ENCODE measurements around the gene LSG1.

LSG1 gene

GRCh38 chr3:194620196-194620595, 51.8 kb downstream of the LSG1 start:
- H3K4me3 ChIP-seq (replicated peaks; ENCODE audit: low read depth, low read length) = no peak overlapping the region
- no peak for DNase-seq (ENCODE audit: low read depth)
- no peak for TF ChIP-seq CTCF (IDR thresholded peaks at IDR 0.05; ENCODE audit: low read length, missing control alignments)

- no peak overlapping the region for H3K4me3 ChIP-seq (replicated peaks; ENCODE audit: low read depth, low read length)
- DNase-seq (ENCODE audit: low read depth) = no peak
- no peak for TF ChIP-seq CTCF (IDR thresholded peaks at IDR 0.05; ENCODE audit: low read length, missing control alignments)
Observed at GRCh38 chr3:194619741-194620140, 52.2 kb downstream of the LSG1 start.

GRCh38 chr3:194618858-194619608, 53.0 kb downstream of the LSG1 start:
- no peak overlapping the region for H3K4me3 ChIP-seq (replicated peaks; ENCODE audit: low read depth, low read length)
- TF ChIP-seq CTCF (IDR thresholded peaks at IDR 0.05; ENCODE audit: low read length, missing control alignments) = no peak
- DNase-seq (ENCODE audit: low read depth) = no peak

- DNase-seq (ENCODE audit: low read depth) = peak; percentile 35
- H3K4me3 ChIP-seq (replicated peaks; ENCODE audit: low read depth, low read length) = no peak overlapping the region
- TF ChIP-seq CTCF (IDR thresholded peaks at IDR 0.05; ENCODE audit: low read length, missing control alignments) = no peak
Observed at GRCh38 chr3:194617827-194618226, 54.2 kb downstream of the LSG1 start.

GRCh38 chr3:194617143-194617671, 54.8 kb downstream of the LSG1 start:
- TF ChIP-seq CTCF (IDR thresholded peaks at IDR 0.05; ENCODE audit: low read length, missing control alignments) = no peak
- no peak overlapping the region for H3K4me3 ChIP-seq (replicated peaks; ENCODE audit: low read depth, low read length)

GRCh38 chr3:194615226-194615625, 56.8 kb downstream of the LSG1 start:
- no peak for DNase-seq (ENCODE audit: low read depth)
- TF ChIP-seq CTCF (IDR thresholded peaks at IDR 0.05; ENCODE audit: low read length, missing control alignments) = no peak
- H3K4me3 ChIP-seq (replicated peaks; ENCODE audit: low read depth, low read length) = no peak overlapping the region

More at GRCh38 chr3:194617143-194617671, 54.8 kb downstream of the LSG1 start:
- DNase-seq (ENCODE audit: low read depth) = no peak

- H3K4me3 ChIP-seq (replicated peaks; ENCODE audit: low read depth, low read length) = no peak overlapping the region
- no peak for TF ChIP-seq CTCF (IDR thresholded peaks at IDR 0.05; ENCODE audit: low read length, missing control alignments)
- no peak for DNase-seq (ENCODE audit: low read depth)
Observed at GRCh38 chr3:194612221-194612620, 59.8 kb downstream of the LSG1 start.

Data from fibroblast of pulmonary artery (primary cell).